Smooth muscle cell of trachea (primary cell): ENCODE results near the gene TAF15. TPM values are rescaled to one million over a fixed set of nuclear protein-coding genes. Genes with fewer than 3 reads are reported as not detected.

Experiments used
- total RNA-seq: library from RNA; depleted of rRNA; stranded (reverse); fragments of >200 nt; gene quantifications from 2 replicates; pipeline ENCODE4 v1.2.1, GENCODE V29; 2014

Gene TAF15
- 52.8 and 62.8 TPM in 2 replicates for total RNA-seq

GRCh38 chr17:35808962-35809854 lies at the start of gene TAF15:
TSS of gene TAF15 (plus strand) at chr17:35809484. CDS start at chr17:35809570, 86 bp downstream.

GRCh38 chr17:35760587-35760986 lies 48.7 kb upstream of the TAF15 start, which contains the start of gene C17orf50:
TSS of gene C17orf50 (plus strand) at chr17:35760887. CDS start at chr17:35760942, 55 bp downstream.

GRCh38 chr17:35795007-35795870 lies 14.0 kb upstream of the TAF15 start, which contains the start of gene MMP28:
TSS of gene MMP28 (minus strand) at chr17:35795641. CDS start at chr17:35795377, 264 bp downstream.

GRCh38 chr17:35868737-35869136 lies 59.5 kb downstream of the TAF15 start, which contains the start of gene HEATR9:
TSS of gene HEATR9 (minus strand) at chr17:35868891. CDS start at chr17:35868742, 149 bp downstream.

GRCh38 chr17:35879773-35880654 lies 70.7 kb downstream of the TAF15 start, which contains the start of gene CCL5:
TSS of gene CCL5 (minus strand) at chr17:35880360.

Other genes starting within 250 kb of the TAF15 start
- gene SLFN14, start 248.7 kb upstream of the TAF15 start, total RNA-seq, result not detected in 2 replicates
- 6.4 and 10.4 TPM in 2 replicates for gene PEX12, start 230.9 kb upstream of the TAF15 start, total RNA-seq
- gene AP2B1, start 222.2 kb upstream of the TAF15 start, total RNA-seq, result 104 and 130 TPM in 2 replicates
- 0.58 and 4.6 TPM in 2 replicates for gene RASL10B, start 77.8 kb upstream of the TAF15 start, total RNA-seq
- not detected in 2 replicates for gene GAS2L2, start 56.2 kb upstream of the TAF15 start, total RNA-seq
- not detected in 2 replicates for gene C17orf50, start 48.6 kb upstream of the TAF15 start, total RNA-seq
- gene MMP28, start 13.8 kb upstream of the TAF15 start, total RNA-seq, result 1.2 TPM in 1 of 2 replicates, not detected in the other
- gene HEATR9, start 59.4 kb downstream of the TAF15 start, total RNA-seq, result not detected in 2 replicates
- gene CCL5, start 70.9 kb downstream of the TAF15 start, total RNA-seq, result 0.50 TPM in 1 of 2 replicates, not detected in the other
- gene RDM1, start 121.3 kb downstream of the TAF15 start, total RNA-seq, result 0.66 and 0.87 TPM in 2 replicates
- gene LYZL6, start 134.2 kb downstream of the TAF15 start, total RNA-seq, result not detected in 2 replicates
- gene CCL16, start 172.0 kb downstream of the TAF15 start, total RNA-seq, result not detected in 2 replicates
- under 0.01 TPM in 1 of 2 replicates, not detected in the other for gene CCL14, start 177.2 kb downstream of the TAF15 start, total RNA-seq
- gene CCL15, start 192.1 kb downstream of the TAF15 start, total RNA-seq, result not detected in 2 replicates
- not detected in 2 replicates for gene CCL23, start 208.5 kb downstream of the TAF15 start, total RNA-seq